Esophagus muscularis mucosa (tissue), 4 donors: ENCODE results near the gene MCM5. TPM values are rescaled to one million over a fixed set of nuclear protein-coding genes. Genes with fewer than 3 reads are reported as not detected.

Experiments used
- DNase-seq: peaks from one replicate; pipeline ENCODE4 v3.0.0-alpha.2; 2017; ENCODE audit errors: extremely low spot score
- H3K27ac ChIP-seq, 4 donors: fragments of 200-600 bp; sonication (generic); replicated peaks in 1 of 4; 1 replicate in 3 of 4; 2 replicates in 1 of 4; pipeline ENCODE4 v1.5.1; 2016 to 2019; ENCODE audit warnings: mild to moderate bottlenecking in 1 of 4
- H3K27me3 ChIP-seq, 4 donors: fragments of 200-600 bp; sonication (generic); one replicate each; pipeline versions ENCODE4 v1.5.1 to v1.6.0; 2016 to 2019
- H3K36me3 ChIP-seq, 4 donors: fragments of 200-600 bp; sonication (generic); one replicate each; pipeline ENCODE4 v1.5.1; 2016 to 2019
- H3K4me1 ChIP-seq, 4 donors: fragments of 200-600 bp; sonication (generic); one replicate each; pipeline ENCODE4 v1.5.1; 2016 to 2019
- H3K4me3 ChIP-seq, 4 donors: fragments of 200-600 bp; sonication (generic); 1 replicate in 2 of 4; 2 replicates in 2 of 4; pipeline ENCODE4 v1.5.1; 2016 to 2019; ENCODE audit warnings: mild to moderate bottlenecking in 4 of 4, moderate library complexity in 1 of 4
- H3K9me3 ChIP-seq, 4 donors: fragments of 200-600 bp; sonication (generic); 1 replicate in 3 of 4; 2 replicates in 1 of 4; pipeline ENCODE4 v1.5.1; 2016 to 2019
- CTCF ChIP-seq, 3 experiments: fragments of 200-600 bp in 2 of 3; fragments of 450-650 bp in 1 of 3; sonication (generic) in 2 of 3; IDR thresholded peaks; one replicate each; pipeline ENCODE4 v1.5.1; 2017 to 2019; ENCODE audit warnings: antibody characterized with exemption in 3 of 3, mild to moderate bottlenecking in 2 of 3, moderate library complexity in 1 of 3
- EP300 ChIP-seq: sonication (generic); formaldehyde crosslinking; IDR thresholded peaks from one replicate; pipeline ENCODE4 v1.6.1; 2017; ENCODE audit warnings: antibody characterized with exemption
- POLR2A ChIP-seq: fragments of 450-650 bp; IDR thresholded peaks from one replicate; pipeline ENCODE4 v1.6.1; 2017; ENCODE audit warnings: antibody characterized with exemption, moderate library complexity, mild to moderate bottlenecking, low read depth
- POLR2AphosphoS5 ChIP-seq, 2 donors: sonication (generic); formaldehyde crosslinking; IDR thresholded peaks; one replicate each; pipeline ENCODE4 v1.6.1; 2017; ENCODE audit warnings: antibody characterized with exemption in 2 of 2
- WGBS: methylation state at CpG from one replicate; pipeline ENCODE4 v1.1.5; 2018; 5-methylcytosine and 5-hydroxymethylcytosine counted together
- intact Hi-C: fragments of 100-400 bp; cut with DNase I; formaldehyde crosslinking; loops from one replicate; pipeline ENCODE4 v1.15.1; 2023
- total RNA-seq, 4 donors: library from RNA; depleted of rRNA; stranded (reverse); fragments of >200 nt; gene quantifications; one replicate each; pipeline versions ENCODE4 v1.1.0 to v1.2.1, GENCODE V29; 2016

The MCM5 gene
- total RNA-seq, 4 donors from 2014 or later = 9.1 to 22.2 (median 16.4) TPM

- Histone ChIP-seq H3K4me3 (no peak overlapping the region), H3K36me3 (peaks cover 54 to 100% (median 96%) of the 10 kb centered on the region in 4 donors), H3K9me3 (no peaks in the 10 kb centered on the region), H3K4me1 (no peaks in the 10 kb centered on the region), H3K27ac (no peak overlapping the region), H3K27me3 (no peaks in the 10 kb centered on the region)
- WGBS = 100% methylated on average over 3 of the region's 3 CpGs
- TF ChIP-seq POLR2AphosphoS5 (IDR thresholded peaks at IDR 0.05) (no peak), EP300 (no peak)
- no peak for DNase-seq
- intact Hi-C loops = loop anchor here (10.0 kb wide), 1 partner anchor 74 kb away; no protein-coding TSS in a partner anchor
Observed at GRCh38 chr22:35418731-35419130, 18.8 kb downstream of the MCM5 start.

- TF ChIP-seq CTCF (IDR thresholded peaks at IDR 0.05) (no peak), POLR2AphosphoS5 (IDR thresholded peaks at IDR 0.05) (no peak), EP300 (no peak)
- Histone ChIP-seq H3K4me1 (no peaks in the 10 kb centered on the region), H3K36me3 (peaks cover 54 to 100% (median 96%) of the 10 kb centered on the region in 4 donors), H3K27ac (no peak overlapping the region), H3K27me3 (no peaks in the 10 kb centered on the region), H3K9me3 (no peaks in the 10 kb centered on the region), H3K4me3 (no peak overlapping the region)
- DNase-seq = no peak
- intact Hi-C loops = loop anchor here (10.0 kb wide), 2 partner anchors 75 to 705 kb away; no protein-coding TSS in a partner anchor
- WGBS = 92% methylated on average over 6 of the region's 10 CpGs
Observed at GRCh38 chr22:35419756-35420155, 19.8 kb downstream of the MCM5 start.

GRCh38 chr22:35421121-35421520 is 21.2 kb downstream of the MCM5 start:
- Histone ChIP-seq H3K4me3 (no peak overlapping the region), H3K36me3 (peaks cover 46 to 92% (median 83%) of the 10 kb centered on the region in 4 donors), H3K27ac (no peak overlapping the region), H3K9me3 (no peaks in the 10 kb centered on the region), H3K27me3 (no peaks in the 10 kb centered on the region), H3K4me1 (no peaks in the 10 kb centered on the region)
- 91% methylated on average over 11 of the region's 12 CpGs for WGBS
- intact Hi-C loops = loop anchor here (10.0 kb wide), 1 partner anchor 704 kb away; no protein-coding TSS in a partner anchor
- TF ChIP-seq CTCF (IDR thresholded peaks at IDR 0.05) (no peak), POLR2AphosphoS5 (IDR thresholded peaks at IDR 0.05) (no peak), POLR2A (no peak), EP300 (no peak)
- no peak for DNase-seq

GRCh38 chr22:35422145-35422544 is 22.2 kb downstream of the MCM5 start:
- Histone ChIP-seq H3K27me3 (no peaks in the 10 kb centered on the region), H3K9me3 (no peaks in the 10 kb centered on the region), H3K4me1 (no peaks in the 10 kb centered on the region), H3K27ac (no peak overlapping the region), H3K36me3 (peaks cover 42 to 89% (median 73%) of the 10 kb centered on the region in 4 donors), H3K4me3 (no peak overlapping the region)
- WGBS = 94% methylated on average over 4 of the region's 4 CpGs
- intact Hi-C loops = loop anchor here (10.0 kb wide), 1 partner anchor 703 kb away; no protein-coding TSS in a partner anchor
- DNase-seq = no peak
- no peak for TF ChIP-seq EP300
- no peak for TF ChIP-seq POLR2A

GRCh38 chr22:35422936-35423335 is 23.0 kb downstream of the MCM5 start:
- no peak for DNase-seq
- 98% methylated on average over 5 of the region's 9 CpGs for WGBS
- Histone ChIP-seq H3K27ac (no peak overlapping the region), H3K4me3 (no peak overlapping the region), H3K9me3 (no peaks in the 10 kb centered on the region), H3K27me3 (no peaks in the 10 kb centered on the region), H3K4me1 (no peaks in the 10 kb centered on the region), H3K36me3 (peaks cover 34 to 81% (median 65%) of the 10 kb centered on the region in 4 donors)
- intact Hi-C loops = loop anchor here (10.0 kb wide), 1 partner anchor 702 kb away; no protein-coding TSS in a partner anchor
- TF ChIP-seq POLR2A (no peak), CTCF (IDR thresholded peaks at IDR 0.05) (no peak), POLR2AphosphoS5 (IDR thresholded peaks at IDR 0.05) (no peak), EP300 (no peak)

- intact Hi-C loops = loop anchor here (10.0 kb wide), 1 partner anchor 701 kb away; no protein-coding TSS in a partner anchor
- no peak for DNase-seq
Observed at GRCh38 chr22:35424081-35424480, 24.1 kb downstream of the MCM5 start.

More at GRCh38 chr22:35424081-35424480, 24.1 kb downstream of the MCM5 start:
- Histone ChIP-seq H3K4me1 (no peaks in the 10 kb centered on the region), H3K36me3 (peaks cover 34 to 69% (median 55%) of the 10 kb centered on the region in 4 donors), H3K27ac (no peak overlapping the region), H3K27me3 (no peaks in the 10 kb centered on the region), H3K4me3 (no peak overlapping the region), H3K9me3 (no peaks in the 10 kb centered on the region)
- WGBS = 96% methylated on average over 13 of the region's 26 CpGs
- TF ChIP-seq EP300 (no peak), CTCF (IDR thresholded peaks at IDR 0.05) (no peak), POLR2AphosphoS5 (IDR thresholded peaks at IDR 0.05) (no peak), POLR2A (no peak)
